ENCODE data around the gene MLIP.
"Not testable (repeated sequence)": the region's sequence is repeated elsewhere in the genome, so short reads cannot be mapped to it uniquely, and the experiment has no call there.

Gene MLIP

DNA sequence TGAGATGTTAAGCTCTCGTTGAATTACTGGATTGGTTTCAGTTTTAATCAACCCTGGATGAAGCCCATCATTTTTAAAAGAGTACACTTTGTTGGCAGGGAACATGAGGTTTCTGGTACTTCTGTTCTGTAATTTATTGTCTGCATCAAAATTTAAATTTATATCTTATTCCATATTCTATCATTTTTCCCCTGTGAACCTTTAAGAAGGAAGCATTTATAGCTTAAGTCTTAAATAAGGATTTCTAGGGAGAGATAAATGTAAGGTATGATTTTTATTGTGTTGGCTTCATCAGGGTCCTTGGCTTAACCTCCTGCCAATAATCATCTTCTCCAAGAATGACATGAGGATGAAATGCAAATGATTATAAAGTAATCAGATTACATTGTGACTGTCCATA lies 40.6 kb downstream of the MLIP start:
- no peak for DNase-seq

DNA sequence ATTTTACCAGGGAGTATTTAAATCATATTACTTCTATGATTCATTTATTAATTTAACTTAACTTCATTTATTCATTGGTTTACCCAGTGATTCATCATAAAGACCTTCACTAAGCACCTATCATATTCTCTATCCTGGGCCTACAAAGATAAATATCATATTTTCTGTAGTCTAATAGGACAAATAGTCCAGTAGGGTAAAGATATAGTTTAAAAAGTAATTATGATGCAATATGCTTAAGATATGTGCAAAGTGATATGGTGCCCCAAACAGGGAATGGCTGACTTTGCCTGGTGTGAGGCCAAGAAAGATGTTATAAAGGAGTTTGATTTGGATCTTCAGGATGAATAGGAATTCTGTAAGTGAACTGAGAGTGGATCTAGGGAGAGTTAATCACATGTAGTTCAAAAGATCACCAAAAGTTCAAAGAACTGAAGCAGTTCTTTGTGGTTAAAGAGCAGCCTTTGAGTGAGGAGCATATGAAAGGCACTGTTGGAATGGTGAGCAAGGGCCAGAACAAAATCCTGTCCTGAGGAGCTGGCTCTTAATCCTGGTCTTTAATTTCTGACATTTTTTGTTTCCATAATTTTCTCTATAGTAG lies 45.5 kb downstream of the MLIP start:
- DNase-seq, result no peak

DNA sequence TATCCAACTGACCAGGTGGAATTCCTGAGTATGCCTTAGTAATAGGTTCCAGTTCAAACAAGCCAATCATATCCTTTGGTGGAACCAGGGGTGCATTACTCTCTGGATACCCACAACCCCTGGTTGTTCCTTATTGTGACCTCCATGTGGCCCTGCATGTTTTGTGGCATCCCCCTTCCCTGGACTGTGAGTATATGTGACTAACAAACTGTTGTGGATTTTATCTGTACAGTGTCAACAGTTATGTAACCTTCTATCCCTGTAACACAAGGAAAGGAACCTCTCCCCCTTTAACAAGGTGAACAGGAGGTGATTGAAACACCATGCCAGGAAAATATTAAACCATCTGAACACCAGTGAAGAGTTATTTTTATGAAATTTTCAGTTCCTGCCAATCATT lies 46.2 kb downstream of the MLIP start:
- DNase-seq, result no peak

DNA sequence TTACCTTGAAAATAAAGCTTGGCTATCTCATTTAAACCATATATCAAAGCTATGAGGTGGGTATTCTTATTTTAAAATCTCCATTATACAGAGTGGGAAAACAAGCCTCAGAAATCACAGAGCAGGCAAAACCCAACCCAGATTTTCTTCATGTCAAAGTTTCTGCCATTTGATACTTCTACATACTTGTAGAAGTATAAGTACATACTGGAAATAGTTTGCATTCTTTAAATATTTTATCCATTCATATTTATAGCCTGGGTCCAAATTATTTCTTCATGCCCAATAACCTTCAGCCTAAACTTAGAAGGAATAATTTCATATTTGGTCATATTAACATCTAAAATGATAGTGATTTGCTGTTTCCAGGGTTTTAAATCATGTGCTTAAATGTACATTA lies 61.8 kb downstream of the MLIP start:
- no peak for DNase-seq

DNA sequence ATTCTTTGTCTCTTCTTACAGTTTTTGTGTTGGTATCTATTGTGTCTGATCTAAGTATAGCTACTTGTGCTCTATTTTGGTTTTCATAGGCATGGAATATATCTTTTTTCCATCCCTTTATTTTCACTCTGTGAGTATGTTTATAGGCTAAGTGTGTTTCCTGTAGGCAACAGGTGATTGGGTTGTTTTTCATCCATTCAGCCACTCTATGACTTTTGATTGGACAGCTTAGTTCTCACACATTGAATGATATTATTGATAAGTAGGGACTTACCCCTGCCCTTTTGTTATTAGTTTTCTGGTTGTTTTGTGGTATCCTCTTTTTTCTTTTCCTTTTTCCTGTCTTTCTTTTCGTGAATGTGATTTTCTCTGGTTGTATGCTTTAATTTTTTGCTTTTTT lies 67.9 kb downstream of the MLIP start:
- no peak for DNase-seq

GRCh38 chr6:54183616-54184015 lies 72.4 kb downstream of the MLIP start:
- DNase-seq, result no peak

- DNase-seq, result no peak
These were observed 74.6 kb downstream of the MLIP start for GRCh38 chr6:54185885-54186284.

DNA sequence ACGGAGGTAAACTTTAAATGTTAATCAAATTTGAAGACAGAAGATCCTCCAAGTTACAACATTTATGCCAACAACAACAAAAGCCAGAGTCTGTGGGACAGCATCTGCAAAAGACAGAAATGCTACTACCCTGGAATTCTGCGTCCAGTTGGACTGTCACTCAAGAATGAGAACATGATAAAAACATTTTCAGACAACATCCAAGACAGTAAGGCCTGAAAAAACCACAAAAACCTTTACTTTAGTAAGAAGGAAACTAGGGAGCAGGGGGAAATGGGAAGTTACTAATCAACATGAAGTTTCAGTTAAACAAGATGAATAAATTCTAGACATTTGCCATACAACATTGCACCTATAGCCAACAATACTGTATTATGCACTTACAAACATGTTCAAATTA lies 77.6 kb downstream of the MLIP start:
- DNase-seq, result no peak

DNA sequence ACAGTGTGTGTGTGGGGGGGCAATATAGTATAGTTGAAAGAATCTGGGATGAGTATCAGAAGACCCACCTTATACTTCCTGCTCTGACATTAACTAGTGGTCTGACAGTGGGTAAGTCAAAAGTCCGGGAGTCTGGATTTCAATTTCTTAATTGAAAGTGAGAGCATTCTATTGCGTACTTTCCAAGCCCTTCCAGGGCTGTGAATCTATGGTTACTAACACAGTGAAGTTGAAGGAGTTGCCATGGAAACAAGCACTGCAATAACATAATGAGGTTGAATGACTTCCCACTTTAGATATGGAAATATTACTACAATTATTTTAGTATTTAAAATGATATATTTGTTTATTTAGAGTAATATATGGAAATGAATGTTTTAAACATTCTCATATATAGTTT lies 80.2 kb downstream of the MLIP start:
- no peak for DNase-seq

DNA sequence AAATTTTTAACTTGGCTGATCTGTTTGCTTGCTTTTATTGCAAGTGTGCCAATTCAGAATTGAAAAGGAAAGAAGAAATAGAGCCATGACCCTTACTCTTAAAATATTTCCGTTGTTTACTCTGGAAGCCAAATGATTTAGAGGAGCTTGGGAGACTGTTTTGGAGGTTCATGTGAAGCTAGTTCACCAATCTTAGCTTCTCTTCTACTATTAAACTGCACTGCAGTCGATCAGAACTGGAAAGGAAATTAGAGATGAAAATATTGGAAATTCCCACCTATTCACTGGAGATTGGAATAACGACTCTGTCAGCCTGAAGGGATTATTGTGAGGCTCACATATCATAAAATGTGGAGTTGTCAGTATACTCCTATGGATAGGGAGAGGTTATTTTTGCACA lies 81.8 kb downstream of the MLIP start:
- no peak for DNase-seq

GRCh38 chr6:54193560-54193959 lies 82.3 kb downstream of the MLIP start:
- no peak for DNase-seq

DNA sequence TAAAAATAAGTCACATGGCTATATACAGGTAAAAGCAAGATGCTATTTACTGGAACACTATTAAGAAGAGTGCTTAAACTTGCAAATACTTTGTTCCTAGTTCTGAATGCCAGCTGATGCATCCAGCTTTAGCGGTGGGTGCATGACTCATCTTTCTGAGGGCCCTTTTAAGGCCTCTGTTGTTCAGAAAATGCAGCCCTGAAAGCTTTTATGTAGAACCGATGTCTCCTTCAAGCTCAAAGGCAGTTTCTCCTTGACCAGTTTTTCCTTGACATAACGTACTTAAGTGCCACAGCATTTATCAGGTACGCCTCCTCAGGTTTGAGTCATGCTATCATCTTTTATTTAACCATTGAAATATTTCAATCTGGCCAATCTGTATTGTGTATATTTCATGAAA lies 82.8 kb downstream of the MLIP start:
- no peak for DNase-seq

GRCh38 chr6:54195637-54196036 lies 84.4 kb downstream of the MLIP start:
- DNase-seq, result no peak

DNA sequence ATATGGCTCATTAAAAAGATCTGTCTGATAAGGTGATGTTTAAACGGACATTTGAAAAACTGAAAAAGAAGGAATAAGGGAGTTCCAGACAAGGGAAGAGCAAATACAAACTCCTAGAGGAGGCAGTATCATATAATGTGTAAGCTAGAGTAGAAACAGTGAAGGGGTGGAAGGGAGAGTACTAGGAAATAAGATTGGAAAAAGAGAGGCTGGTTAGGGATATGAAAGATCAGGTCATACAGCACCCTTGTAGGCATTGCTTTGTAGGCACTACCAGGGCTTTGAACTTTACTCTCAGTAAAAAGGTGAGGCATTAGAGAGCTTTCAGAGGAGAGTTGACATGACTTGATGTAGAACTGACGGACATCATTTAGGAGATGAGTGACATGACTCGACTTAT lies 85.7 kb downstream of the MLIP start:
- no peak for DNase-seq

GRCh38 chr6:54198134-54198533 lies 86.9 kb downstream of the MLIP start:
- no peak for DNase-seq

GRCh38 chr6:54203474-54204035 lies 92.3 kb downstream of the MLIP start:
- DNase-seq, result not testable (repeated sequence)

DNA sequence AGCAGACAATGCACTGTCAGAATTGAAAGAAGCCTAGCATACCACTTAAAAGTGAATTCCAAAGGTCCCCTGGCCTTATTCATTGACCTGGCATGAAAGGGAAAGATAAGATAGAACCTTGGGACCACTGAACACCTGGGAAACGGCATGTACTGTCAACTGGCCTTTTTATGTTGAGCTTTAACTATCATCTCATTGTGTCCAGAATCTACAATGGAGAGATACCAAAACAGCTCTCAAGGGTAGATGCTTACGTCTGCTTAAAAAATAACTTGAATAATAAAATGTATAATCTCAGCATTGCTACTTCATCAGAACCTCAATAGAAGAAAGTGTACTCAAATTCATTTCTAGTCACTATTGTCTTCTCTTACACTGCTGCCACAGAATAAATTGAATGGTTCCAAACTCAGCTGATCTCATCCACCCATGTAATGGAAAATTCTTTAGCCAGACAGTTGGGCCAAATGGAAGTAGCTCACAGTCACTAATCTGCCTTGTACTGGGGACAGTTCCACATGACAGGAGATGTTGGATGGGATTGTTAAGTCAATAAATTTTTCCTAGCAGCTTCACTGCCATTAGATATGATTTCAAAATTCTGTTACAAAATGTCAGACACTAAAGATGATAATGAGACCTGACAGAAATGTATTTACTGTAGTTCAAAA lies 93.8 kb downstream of the MLIP start:
- DNase-seq, result no peak

GRCh38 chr6:54206510-54206909 lies 95.3 kb downstream of the MLIP start:
- DNase-seq, result no peak

DNA sequence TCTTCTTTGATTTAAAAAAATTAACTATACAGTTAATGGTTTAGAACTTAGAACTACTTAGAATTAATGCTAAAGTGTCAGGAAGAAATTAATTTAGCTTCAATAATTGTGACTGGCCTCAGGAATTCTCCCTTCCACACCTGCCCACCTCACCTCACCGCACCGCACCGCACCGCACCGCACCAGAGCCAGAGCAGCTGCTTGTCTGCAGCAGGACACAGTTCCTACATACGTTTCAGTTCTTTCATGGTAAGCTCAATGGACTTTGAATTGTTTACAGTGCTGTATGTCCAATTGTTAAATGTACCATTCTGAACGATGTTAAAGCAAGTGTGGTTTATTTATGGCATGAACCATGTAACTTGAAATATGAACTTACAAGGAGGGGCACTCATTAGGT lies 98.7 kb downstream of the MLIP start:
- DNase-seq, result not testable (repeated sequence)

DNA sequence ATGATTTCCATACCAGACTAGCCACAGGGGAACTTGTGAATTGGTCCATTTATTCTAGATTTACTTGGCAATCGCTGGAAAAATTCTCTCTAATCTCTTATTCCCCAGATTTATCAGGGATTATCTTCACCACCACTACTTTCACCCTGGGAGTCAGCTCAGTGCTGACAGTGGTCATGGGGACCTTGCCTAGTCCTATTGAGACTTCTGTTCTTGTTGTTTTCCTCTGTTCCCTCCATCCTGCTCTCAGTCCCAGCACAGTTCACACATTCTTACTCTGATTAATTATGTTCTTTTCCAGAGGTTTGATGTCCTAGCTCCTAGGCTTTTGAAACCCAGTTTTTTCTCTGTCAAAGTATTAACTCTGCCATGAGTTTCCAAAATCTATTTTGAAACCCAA lies 103.0 kb downstream of the MLIP start:
- DNase-seq, result no peak

GRCh38 chr6:54216336-54216735 lies 105.1 kb downstream of the MLIP start:
- DNase-seq, result no peak

DNA sequence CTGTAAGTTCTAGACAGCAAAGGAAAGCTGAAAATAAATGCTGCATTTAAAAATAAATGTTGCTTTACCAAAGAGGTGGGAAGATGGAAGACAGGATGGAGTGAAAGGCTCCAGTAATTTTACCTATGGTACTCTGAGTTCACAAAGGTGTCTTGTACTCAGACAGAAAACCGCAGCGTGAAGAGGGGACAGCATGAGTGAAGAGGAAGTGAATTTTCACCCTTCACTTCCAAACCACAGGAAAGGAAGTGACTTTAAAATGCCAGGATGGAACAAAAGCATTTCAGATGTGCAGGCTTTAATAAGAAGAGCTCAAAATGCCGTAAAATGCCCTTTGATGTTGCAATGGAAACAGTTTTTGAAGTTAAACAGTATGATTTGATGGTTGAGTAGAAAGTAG lies 105.8 kb downstream of the MLIP start:
- no peak for DNase-seq

GRCh38 chr6:54222217-54222616 lies 111.0 kb downstream of the MLIP start:
- DNase-seq, result no peak

DNA sequence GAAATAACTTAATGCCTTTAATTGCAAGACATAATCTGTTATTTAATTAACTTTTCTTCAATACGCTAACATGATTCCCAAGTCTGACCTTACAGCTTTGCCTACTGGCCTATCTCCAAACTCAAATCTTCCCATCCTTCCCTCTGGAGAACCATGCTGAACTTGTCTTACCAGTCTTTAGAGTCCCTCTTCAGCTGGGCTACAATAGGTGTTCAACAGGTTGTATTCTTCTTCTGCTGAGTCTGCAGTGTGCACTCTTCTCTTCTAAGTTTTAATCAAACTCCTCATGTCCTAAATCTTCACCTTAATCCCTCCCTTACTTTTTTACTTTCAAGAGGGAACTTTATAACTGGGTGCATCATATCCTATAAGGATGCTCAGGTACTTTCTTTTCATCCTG lies 121.5 kb downstream of the MLIP start:
- no peak for DNase-seq
